Measurements from ENCODE around the gene PPME1. TPM values are rescaled to one million over a fixed set of nuclear protein-coding genes. Genes with fewer than 3 reads are reported as not detected.

Gene PPME1
- total and polyA plus RNA-seq, 9 of the 15 experiments (the other 6 are each of a cell fraction or from before 2014, with no cell fraction given): 9.8 to 81.7 (median 37.6) TPM

DNA sequence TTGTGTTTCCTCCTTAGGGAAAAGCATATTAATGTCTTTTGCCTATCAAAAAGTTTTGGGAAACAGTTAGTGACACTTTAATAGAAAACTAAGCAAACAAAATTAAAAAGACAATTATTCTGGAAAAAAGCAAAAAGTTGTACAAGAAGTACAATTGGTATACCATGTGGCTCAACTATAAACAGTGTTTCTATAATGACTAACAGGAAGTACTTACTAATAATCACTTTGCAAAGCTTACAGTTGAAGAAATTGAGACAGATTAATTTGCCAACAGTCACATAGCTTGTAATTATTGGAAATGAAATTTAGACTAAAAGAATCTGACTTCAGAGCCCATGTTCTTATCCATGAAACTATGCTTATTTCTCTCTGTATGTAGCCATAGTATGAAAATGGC is 24.7 kb downstream of the PPME1 start (continued):
- no peak for TF ChIP-seq ZNF696 (CRISPR knock-in tag; conservative IDR thresholded peaks at IDR 0.05)
- no peak for TF ChIP-seq EGR1 (conservative IDR thresholded peaks at IDR 0.05)
- no peak for TF ChIP-seq TGIF2 (CRISPR knock-in tag; IDR thresholded peaks at IDR 0.05)
- TF ChIP-seq NUFIP1 (IDR thresholded peaks at IDR 0.05; ENCODE audit: partially characterized antibody): no peak

DNA sequence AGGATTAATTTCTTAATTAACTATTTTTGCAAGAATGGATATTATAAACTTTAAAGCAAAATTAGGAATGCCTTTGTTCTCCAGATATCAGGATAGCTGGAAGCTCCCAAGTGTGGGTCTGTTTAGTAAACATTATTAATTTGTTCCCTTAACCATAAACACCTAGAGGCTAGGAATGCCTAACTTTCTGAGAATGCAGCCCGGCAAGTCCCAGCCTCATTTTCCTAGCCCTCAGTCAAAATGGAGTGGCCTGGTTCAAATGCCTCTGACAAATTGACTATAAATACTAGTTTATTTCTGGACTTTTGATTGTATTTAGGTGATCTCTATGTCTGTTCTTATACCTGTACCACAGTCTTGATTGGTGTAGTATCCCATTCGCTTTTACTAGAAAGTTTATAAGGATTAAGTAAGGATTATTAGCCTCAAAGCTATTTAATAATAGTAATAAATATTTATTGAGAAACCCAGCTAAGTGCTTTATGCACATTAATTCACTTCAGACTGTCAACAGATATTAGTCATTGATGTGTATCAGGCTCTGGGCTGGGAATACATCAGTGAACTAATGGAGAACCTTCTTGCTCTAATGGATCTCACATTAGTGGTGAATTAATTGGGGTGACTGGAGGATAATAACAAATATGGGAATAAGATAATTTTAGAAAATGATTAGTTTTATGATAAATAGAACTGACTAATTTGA is 25.8 kb downstream of the PPME1 start:
- Histone ChIP-seq H3K9ac (ENCODE audit: insufficient read depth in 1 of 2, low read depth in 2 of 2, low read length in 2 of 2) (no peak overlapping the region), H3K4me2 (ENCODE audit: insufficient read depth, low read length) (no peak overlapping the region), H2AFZ (ENCODE audit: low read depth, low read length) (no peak overlapping the region), H3K4me1 (replicated peaks in 1 of 2; ENCODE audit: control insufficient read depth in 2 of 2, insufficient read depth in 2 of 2, low read length in 2 of 2) (no peaks in the 10 kb centered on the region), H3K36me3 (ENCODE audit: control insufficient read depth, insufficient read depth, low read length) (peaks cover 15% of the 10 kb centered on the region; the same call in 1 of the 3 replicates), H3K27me3 (ENCODE audit: control insufficient read depth in 2 of 2, insufficient read depth in 2 of 2, low read length in 2 of 2) (no peaks in the 10 kb centered on the region), H3K9me1 (ENCODE audit: control insufficient read depth, insufficient read depth, low read length) (no peaks in the 10 kb centered on the region), H3K79me2 (ENCODE audit: control insufficient read depth, insufficient read depth, low read length) (peaks cover 57% of the 10 kb centered on the region), H3K9me3 (replicated peaks; ENCODE audit: control insufficient read depth, insufficient read depth, low read depth, low read length) (no peaks in the 10 kb centered on the region; the same call in 1 of the 2 replicates), H3K4me3 (no peak overlapping the region), H3K27ac (ENCODE audit: extremely low read depth, low read depth, low read length) (no peak overlapping the region), H4K20me1 (replicated peaks; ENCODE audit: control insufficient read depth, insufficient read depth, low read length) (no peaks in the 10 kb centered on the region)
- ATAC-seq (no peak), FAIRE-seq (no peak), DNase-seq (ENCODE audit: extremely low read depth in 1 of 4, low spot score in 3 of 4) (no peak)
- no TSS peak for BruUV-seq (replicated peaks)
- WGBS (ENCODE audit: insufficient coverage, low coverage, missing lambda C conversion rate): 95% methylated on average over 2 of the region's 2 CpGs
- ChIA-PET CTCF (ENCODE audit: low intra/inter-chr PET ratio) (no interaction called here), POLR2A (interaction anchor here (0.8 kb wide), 1 partner anchor 12 kb away, joined by 4 read pairs; no protein-coding TSS in a partner anchor)
- intact Hi-C loops (cut with micrococcal nuclease) (no loop called here), in situ Hi-C loops (cut with MboI) (no loop called here)
- no peak for TF ChIP-seq ZNF76 (CRISPR knock-in tag; IDR thresholded peaks at IDR 0.05; ENCODE audit: borderline replicate concordance)
- TF ChIP-seq, protein P1, sequence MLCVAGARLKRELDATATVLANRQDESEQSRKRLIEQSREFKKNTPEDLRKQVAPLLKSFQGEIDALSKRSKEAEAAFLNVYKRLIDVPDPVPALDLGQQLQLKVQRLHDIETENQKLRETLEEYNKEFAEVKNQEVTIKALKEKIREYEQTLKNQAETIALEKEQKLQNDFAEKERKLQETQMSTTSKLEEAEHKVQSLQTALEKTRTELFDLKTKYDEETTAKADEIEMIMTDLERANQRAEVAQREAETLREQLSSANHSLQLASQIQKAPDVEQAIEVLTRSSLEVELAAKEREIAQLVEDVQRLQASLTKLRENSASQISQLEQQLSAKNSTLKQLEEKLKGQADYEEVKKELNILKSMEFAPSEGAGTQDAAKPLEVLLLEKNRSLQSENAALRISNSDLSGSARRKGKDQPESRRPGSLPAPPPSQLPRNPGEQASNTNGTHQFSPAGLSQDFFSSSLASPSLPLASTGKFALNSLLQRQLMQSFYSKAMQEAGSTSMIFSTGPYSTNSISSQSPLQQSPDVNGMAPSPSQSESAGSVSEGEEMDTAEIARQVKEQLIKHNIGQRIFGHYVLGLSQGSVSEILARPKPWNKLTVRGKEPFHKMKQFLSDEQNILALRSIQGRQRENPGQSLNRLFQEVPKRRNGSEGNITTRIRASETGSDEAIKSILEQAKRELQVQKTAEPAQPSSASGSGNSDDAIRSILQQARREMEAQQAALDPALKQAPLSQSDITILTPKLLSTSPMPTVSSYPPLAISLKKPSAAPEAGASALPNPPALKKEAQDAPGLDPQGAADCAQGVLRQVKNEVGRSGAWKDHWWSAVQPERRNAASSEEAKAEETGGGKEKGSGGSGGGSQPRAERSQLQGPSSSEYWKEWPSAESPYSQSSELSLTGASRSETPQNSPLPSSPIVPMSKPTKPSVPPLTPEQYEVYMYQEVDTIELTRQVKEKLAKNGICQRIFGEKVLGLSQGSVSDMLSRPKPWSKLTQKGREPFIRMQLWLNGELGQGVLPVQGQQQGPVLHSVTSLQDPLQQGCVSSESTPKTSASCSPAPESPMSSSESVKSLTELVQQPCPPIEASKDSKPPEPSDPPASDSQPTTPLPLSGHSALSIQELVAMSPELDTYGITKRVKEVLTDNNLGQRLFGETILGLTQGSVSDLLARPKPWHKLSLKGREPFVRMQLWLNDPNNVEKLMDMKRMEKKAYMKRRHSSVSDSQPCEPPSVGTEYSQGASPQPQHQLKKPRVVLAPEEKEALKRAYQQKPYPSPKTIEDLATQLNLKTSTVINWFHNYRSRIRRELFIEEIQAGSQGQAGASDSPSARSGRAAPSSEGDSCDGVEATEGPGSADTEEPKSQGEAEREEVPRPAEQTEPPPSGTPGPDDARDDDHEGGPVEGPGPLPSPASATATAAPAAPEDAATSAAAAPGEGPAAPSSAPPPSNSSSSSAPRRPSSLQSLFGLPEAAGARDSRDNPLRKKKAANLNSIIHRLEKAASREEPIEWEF (CRISPR knock-in tag; IDR thresholded peaks at IDR 0.05): no peak
- no peak for TF ChIP-seq BRD4 (IDR thresholded peaks at IDR 0.05)
- TF ChIP-seq HDAC6 (IDR thresholded peaks at IDR 0.05; ENCODE audit: low read depth, low read length): no peak
- TF ChIP-seq ZNF184 (CRISPR knock-in tag; IDR thresholded peaks at IDR 0.05): no peak
